HEK293 (cell line): Measurements from ENCODE around the gene AKAP12.

Experiments used
- CTCF ChIP-seq: fragments of 450-650 bp; formaldehyde crosslinking; IDR thresholded peaks from 2 replicates; pipeline ENCODE4 v1.5.1; 2016; ENCODE audit warnings: missing biosample characterization, missing genetic modification characterization
- KLF16 ChIP-seq: fragments of 450-650 bp; formaldehyde crosslinking; IDR thresholded peaks from 2 replicates; pipeline ENCODE4 v1.5.1; 2017; ENCODE audit warnings: missing biosample characterization, missing genetic modification characterization
- KLF17 ChIP-seq: fragments of 450-650 bp; formaldehyde crosslinking; IDR thresholded peaks from 2 replicates; pipeline ENCODE4 v1.5.1; 2016; ENCODE audit warnings: missing biosample characterization, missing genetic modification characterization

GRCh38 chr6:151324488-151324825, 84.7 kb downstream of the AKAP12 start:
- TF ChIP-seq CTCF (tag by site-specific recombination) (no peak), KLF16 (no peak), KLF17 (tag by site-specific recombination) (no peak)
